Muscle layer of colon (tissue), 2 donors: Measurements from ENCODE around the gene FAM217A.

Experiments used
- H3K27ac ChIP-seq: one replicate; pipeline ENCODE4 v1.7.0; 2013; ENCODE audit warnings: low read depth, mild to moderate bottlenecking, low read length, moderate library complexity
- H3K27me3 ChIP-seq, 2 donors: one replicate each; pipeline ENCODE4 v1.7.0; 2013; ENCODE audit warnings: low read length in 2 of 2, mild to moderate bottlenecking in 2 of 2; ENCODE audit not compliant: insufficient read depth in 2 of 2, control insufficient read depth in 1 of 2
- H3K36me3 ChIP-seq: one replicate; pipeline ENCODE4 v1.7.0; 2013; ENCODE audit warnings: mild to moderate bottlenecking, low read length; ENCODE audit not compliant: insufficient read depth
- H3K4me1 ChIP-seq: one replicate; pipeline ENCODE4 v1.7.0; 2013; ENCODE audit warnings: mild to moderate bottlenecking, low read length; ENCODE audit not compliant: insufficient read depth
- H3K4me3 ChIP-seq, 2 donors: one replicate each; pipeline ENCODE4 v1.7.0; 2013; ENCODE audit warnings: low read length in 2 of 2, low read depth in 1 of 2, mild to moderate bottlenecking in 1 of 2, moderate library complexity in 1 of 2
- H3K9ac ChIP-seq: one replicate; pipeline ENCODE4 v1.7.0; 2013; ENCODE audit warnings: low read length
- H3K9me3 ChIP-seq: one replicate; pipeline ENCODE4 v1.7.0; 2013; ENCODE audit warnings: mild to moderate bottlenecking, low read length
- donor health status: abdominal sarcoma.
- donor health status: Adenocarcinoma of cecum.

FAM217A gene

GRCh38 chr6:4084444-4085331 lies 5.8 kb upstream of the FAM217A start:
- H3K9ac ChIP-seq: no peak overlapping the region
- no peaks in the 10 kb centered on the region for H3K9me3 ChIP-seq
- H3K27ac ChIP-seq: no peak overlapping the region
- no peaks in the 10 kb centered on the region for H3K27me3 ChIP-seq
- H3K4me3 ChIP-seq: no peak overlapping the region
- H3K4me1 ChIP-seq: no peaks in the 10 kb centered on the region
- no peaks in the 10 kb centered on the region for H3K36me3 ChIP-seq

- peaks cover 0 to 7% of the 10 kb centered on the region in 2 donors for H3K27me3 ChIP-seq
- H3K36me3 ChIP-seq: no peaks in the 10 kb centered on the region
- no peaks in the 10 kb centered on the region for H3K4me1 ChIP-seq
- H3K4me3 ChIP-seq: no peak overlapping the region
- no peak overlapping the region for H3K27ac ChIP-seq
- H3K9me3 ChIP-seq: no peaks in the 10 kb centered on the region
- no peak overlapping the region for H3K9ac ChIP-seq
Measured at GRCh38 chr6:4074478-4075235, 4.3 kb downstream of the FAM217A start.

- Histone ChIP-seq H3K9ac (no peak overlapping the region), H3K9me3 (no peaks in the 10 kb centered on the region), H3K27ac (no peak overlapping the region)
Measured at GRCh38 chr6:4071330-4071729, 7.6 kb downstream of the FAM217A start.

GRCh38 chr6:4069199-4069598 lies 9.7 kb downstream of the FAM217A start:
- Histone ChIP-seq H3K36me3 (no peaks in the 10 kb centered on the region), H3K9me3 (no peaks in the 10 kb centered on the region), H3K4me1 (no peaks in the 10 kb centered on the region), H3K9ac (no peak overlapping the region), H3K27ac (no peak overlapping the region), H3K27me3 (no peaks in the 10 kb centered on the region), H3K4me3 (no peak overlapping the region)

More at GRCh38 chr6:4071330-4071729, 7.6 kb downstream of the FAM217A start:
- Histone ChIP-seq H3K4me3 (no peak overlapping the region), H3K4me1 (no peaks in the 10 kb centered on the region), H3K36me3 (no peaks in the 10 kb centered on the region), H3K27me3 (no peaks in the 10 kb centered on the region)

GRCh38 chr6:4067673-4068072 lies 11.3 kb downstream of the FAM217A start:
- no peaks in the 10 kb centered on the region for H3K9me3 ChIP-seq
- H3K4me3 ChIP-seq: no peak overlapping the region
- H3K27ac ChIP-seq: no peak overlapping the region
- peaks cover 13% of the 10 kb centered on the region for H3K36me3 ChIP-seq
- H3K9ac ChIP-seq: no peak overlapping the region
- H3K27me3 ChIP-seq: no peaks in the 10 kb centered on the region
- H3K4me1 ChIP-seq: no peaks in the 10 kb centered on the region

- H3K4me3 ChIP-seq: no peak overlapping the region
- H3K9ac ChIP-seq: no peak overlapping the region
- no peak overlapping the region for H3K27ac ChIP-seq
- H3K27me3 ChIP-seq: no peaks in the 10 kb centered on the region
- H3K9me3 ChIP-seq: no peaks in the 10 kb centered on the region
- H3K36me3 ChIP-seq: peaks cover 27% of the 10 kb centered on the region
- no peaks in the 10 kb centered on the region for H3K4me1 ChIP-seq
Measured at GRCh38 chr6:4066029-4066755, 12.7 kb downstream of the FAM217A start.

GRCh38 chr6:4059115-4059777 lies 19.7 kb downstream of the FAM217A start:
- no peaks in the 10 kb centered on the region for H3K27me3 ChIP-seq
- no peak overlapping the region for H3K27ac ChIP-seq
- H3K4me1 ChIP-seq: no peaks in the 10 kb centered on the region
- no peak overlapping the region for H3K4me3 ChIP-seq
- H3K36me3 ChIP-seq: peaks cover 81% of the 10 kb centered on the region
- no peak overlapping the region for H3K9ac ChIP-seq
- no peaks in the 10 kb centered on the region for H3K9me3 ChIP-seq

- H3K27me3 ChIP-seq: no peaks in the 10 kb centered on the region
- no peak overlapping the region for H3K4me3 ChIP-seq
- no peaks in the 10 kb centered on the region for H3K9me3 ChIP-seq
- no peak overlapping the region for H3K27ac ChIP-seq
- peaks cover 82% of the 10 kb centered on the region for H3K36me3 ChIP-seq
- no peak overlapping the region for H3K9ac ChIP-seq
- H3K4me1 ChIP-seq: no peaks in the 10 kb centered on the region
Measured at GRCh38 chr6:4057036-4057435, 21.9 kb downstream of the FAM217A start.

GRCh38 chr6:4055420-4056041 lies 23.4 kb downstream of the FAM217A start:
- Histone ChIP-seq H3K36me3 (peaks cover 75% of the 10 kb centered on the region), H3K27me3 (no peaks in the 10 kb centered on the region), H3K27ac (no peak overlapping the region), H3K4me1 (no peaks in the 10 kb centered on the region), H3K4me3 (no peak overlapping the region), H3K9ac (no peak overlapping the region), H3K9me3 (no peaks in the 10 kb centered on the region)

- H3K9me3 ChIP-seq: no peaks in the 10 kb centered on the region
- no peak overlapping the region for H3K9ac ChIP-seq
- peaks cover 49% of the 10 kb centered on the region for H3K36me3 ChIP-seq
Measured at GRCh38 chr6:4049246-4049645, 29.7 kb downstream of the FAM217A start.

More at GRCh38 chr6:4049246-4049645, 29.7 kb downstream of the FAM217A start:
- Histone ChIP-seq H3K4me1 (no peaks in the 10 kb centered on the region), H3K27ac (no peak overlapping the region), H3K27me3 (no peaks in the 10 kb centered on the region), H3K4me3 (no peak overlapping the region)
